Right lobe of liver (tissue), 6 donors: Measurements from ENCODE around the gene PPP1CA. TPM values are rescaled to one million over a fixed set of nuclear protein-coding genes. Genes with fewer than 3 reads are reported as not detected.

Source experiments
- ATAC-seq, 4 donors: fragments of 200-7000 bp; cut with Tn5 transposase; one replicate each; pipeline ENCODE4 v1.9.1; 2020; ENCODE audit warnings: mild to moderate bottlenecking in 4 of 4, moderate library complexity in 4 of 4
- DNase-seq, 3 donors: peaks; one replicate each; pipeline ENCODE4 v3.0.0-alpha.2; 2020
- H3K27ac ChIP-seq, 3 donors: fragments of 200-600 bp; one replicate each; pipeline ENCODE4 v1.8.0; 2022
- H3K27me3 ChIP-seq, 2 donors: fragments of 200-600 bp; one replicate each; pipeline ENCODE4 v1.8.0; 2022
- H3K36me3 ChIP-seq, 4 donors: fragments of 200-600 bp; sonication (generic) in 1 of 4; one replicate each; pipeline versions ENCODE4 v1.5.1 to v1.8.0; 2017 to 2022; ENCODE audit warnings: control low read depth in 1 of 4
- H3K4me1 ChIP-seq, 4 donors: fragments of 200-600 bp; sonication (generic) in 1 of 4; one replicate each; pipeline versions ENCODE4 v1.5.1 to v1.8.0; 2017 to 2022; ENCODE audit warnings: control low read depth in 1 of 4
- H3K4me3 ChIP-seq, 3 donors: fragments of 200-600 bp; one replicate each; pipeline ENCODE4 v1.8.0; 2022
- H3K9me3 ChIP-seq, 4 donors: fragments of 200-600 bp; sonication (generic) in 1 of 4; one replicate each; pipeline versions ENCODE4 v1.5.1 to v1.8.0; 2017 to 2022; ENCODE audit warnings: control low read depth in 1 of 4
- POLR2A ChIP-seq: fragments of 450-650 bp; IDR thresholded peaks from one replicate; pipeline ENCODE4 v1.6.1; 2017; ENCODE audit warnings: antibody characterized with exemption, mild to moderate bottlenecking
- WGBS: methylation state at CpG from one replicate; pipeline ENCODE4 v1.1.6; 2018; ENCODE audit warnings: low coverage, low lambda C conversion rate; ENCODE audit not compliant: insufficient coverage; ENCODE audit errors: missing lambda C conversion rate; 5-methylcytosine and 5-hydroxymethylcytosine counted together
- intact Hi-C, 2 donors: fragments of 100-400 bp; cut with DNase I; formaldehyde crosslinking; loops; one replicate each; pipeline versions ENCODE4 v1.11.2 to v1.14.1; 2022
- total RNA-seq, 6 experiments: library from RNA; depleted of rRNA in 2 of 6; stranded (reverse); fragments of >200 nt in 2 of 6; fragmentation: NEBNext Ultra II Directional in 3 of 6; extraction: Animal tissue kit (Norgen Biotek cat#: 25700) in 3 of 6; gene quantifications; one replicate each; pipeline versions ENCODE4 v1.1.0 to v1.2.4, GENCODE V29; 2016 to 2023
- TF ChIP-seq, protein P1 (sequence below), 4 donors: fragments of 200-600 bp in 3 of 4; fragments of 450-650 bp in 1 of 4; IDR thresholded peaks; one replicate each; pipeline versions ENCODE4 v1.5.1 to v1.8.0; 2016 to 2022; ENCODE audit warnings: antibody characterized with exemption in 4 of 4, mild to moderate bottlenecking in 2 of 4
- donor health status: DM: no; HTN: yes; CAD: no.
- donor health status: DM: no; HTN: no; CAD: no.
- donor health status: DM: no; HTN: no; CAD: no.
- donor health status: DM: no; HTN: yes; CAD: no.
- donor health status: DM: no; HTN: yes; CAD: no.

Gene PPP1CA
- total RNA-seq, 6 experiments from 2014 or later, result 64.2 to 102 (median 71.1) TPM

DNA sequence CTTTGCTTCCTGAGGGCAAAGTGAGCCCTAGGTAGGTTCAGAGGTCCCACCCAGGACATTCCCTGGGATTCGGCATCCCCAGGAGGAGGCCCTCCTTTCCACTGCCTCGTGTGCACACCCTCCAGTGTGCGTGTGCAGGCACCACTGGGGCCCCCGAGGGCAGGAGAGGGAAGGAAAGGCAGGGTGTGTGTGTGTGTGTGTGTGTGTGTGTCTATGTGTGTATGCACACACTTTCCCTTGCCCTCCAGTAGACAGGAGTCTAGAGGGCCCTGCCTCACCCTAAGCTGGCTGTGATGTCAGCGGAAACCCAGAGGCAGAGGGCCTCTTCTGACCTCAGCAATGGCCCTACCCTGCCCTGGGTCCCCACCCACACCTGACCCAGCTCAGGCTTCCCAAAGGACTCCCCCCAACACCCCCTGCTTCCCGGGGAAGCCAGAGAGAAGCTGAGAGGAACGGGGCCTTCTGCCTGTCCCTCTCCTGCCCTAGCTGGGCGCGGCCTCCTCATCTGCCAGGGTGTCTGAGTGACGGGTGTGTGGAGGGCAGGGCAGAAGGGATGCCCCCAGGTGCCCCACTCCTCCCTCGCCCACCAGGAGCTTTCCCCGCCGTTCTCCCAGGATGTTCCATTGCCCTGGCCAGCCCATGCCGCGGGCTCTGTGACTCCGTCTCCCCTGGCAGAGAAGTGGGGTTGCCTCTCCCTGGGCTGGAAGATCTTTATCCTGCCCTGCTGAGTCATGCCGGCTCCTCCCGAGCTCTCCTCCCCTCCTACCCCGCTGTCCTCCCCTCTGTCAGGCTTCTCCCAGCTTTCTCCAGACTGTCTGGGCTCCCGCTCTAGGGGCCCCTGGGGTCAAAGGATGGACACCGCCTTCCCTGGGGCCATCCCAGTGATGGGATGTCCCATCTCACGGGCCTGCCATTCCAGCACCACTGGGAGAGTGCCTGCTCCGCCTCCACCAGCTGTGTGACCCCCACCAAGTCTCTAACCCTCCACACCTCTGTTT is 22.3 kb downstream of the PPP1CA start:
- WGBS, result 80% methylated on average over 4 of the region's 23 CpGs

DNA sequence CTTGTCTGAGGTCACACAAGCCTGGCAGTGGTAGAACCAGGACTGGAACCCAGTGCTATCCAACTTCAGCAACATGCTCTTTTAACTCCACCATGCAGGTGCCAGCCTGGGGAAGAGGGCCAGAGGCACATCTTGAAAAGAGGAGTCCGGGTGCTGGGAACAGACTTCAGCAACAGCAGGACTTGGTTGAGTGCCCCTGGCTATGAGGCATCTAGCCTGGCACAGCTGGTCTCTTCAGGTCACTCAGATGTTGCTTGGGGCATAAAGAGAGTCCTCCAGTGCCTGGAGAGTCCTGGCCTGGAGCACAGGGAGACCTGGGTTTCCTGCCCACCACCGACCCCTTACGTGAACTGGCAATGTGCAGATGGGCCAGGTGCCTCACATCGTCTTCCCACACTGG is 23.1 kb downstream of the PPP1CA start:
- intact Hi-C loops, result no loop called here
- DNase-seq (no peak), ATAC-seq (no peak)
- H3K27ac ChIP-seq, result no peak overlapping the region
- no peak for TF ChIP-seq POLR2A
- TF ChIP-seq, protein P1, sequence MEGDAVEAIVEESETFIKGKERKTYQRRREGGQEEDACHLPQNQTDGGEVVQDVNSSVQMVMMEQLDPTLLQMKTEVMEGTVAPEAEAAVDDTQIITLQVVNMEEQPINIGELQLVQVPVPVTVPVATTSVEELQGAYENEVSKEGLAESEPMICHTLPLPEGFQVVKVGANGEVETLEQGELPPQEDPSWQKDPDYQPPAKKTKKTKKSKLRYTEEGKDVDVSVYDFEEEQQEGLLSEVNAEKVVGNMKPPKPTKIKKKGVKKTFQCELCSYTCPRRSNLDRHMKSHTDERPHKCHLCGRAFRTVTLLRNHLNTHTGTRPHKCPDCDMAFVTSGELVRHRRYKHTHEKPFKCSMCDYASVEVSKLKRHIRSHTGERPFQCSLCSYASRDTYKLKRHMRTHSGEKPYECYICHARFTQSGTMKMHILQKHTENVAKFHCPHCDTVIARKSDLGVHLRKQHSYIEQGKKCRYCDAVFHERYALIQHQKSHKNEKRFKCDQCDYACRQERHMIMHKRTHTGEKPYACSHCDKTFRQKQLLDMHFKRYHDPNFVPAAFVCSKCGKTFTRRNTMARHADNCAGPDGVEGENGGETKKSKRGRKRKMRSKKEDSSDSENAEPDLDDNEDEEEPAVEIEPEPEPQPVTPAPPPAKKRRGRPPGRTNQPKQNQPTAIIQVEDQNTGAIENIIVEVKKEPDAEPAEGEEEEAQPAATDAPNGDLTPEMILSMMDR (IDR thresholded peaks at IDR 0.05), result no peak
- no peak overlapping the region for H3K4me3 ChIP-seq
- WGBS, result no CpG with 5 or more reads among the region's 4 CpGs
- peaks cover 0 to 12% (median 6%) of the 10 kb centered on the region in 4 donors for H3K4me1 ChIP-seq
- no peaks in the 10 kb centered on the region for H3K27me3 ChIP-seq
- no peaks in the 10 kb centered on the region for H3K36me3 ChIP-seq
- no peaks in the 10 kb centered on the region for H3K9me3 ChIP-seq

More for the DNA sequence above, 22.3 kb downstream of the PPP1CA start:
- no peak for TF ChIP-seq POLR2A
- TF ChIP-seq, protein P1 (IDR thresholded peaks at IDR 0.05), result no peak
- Histone ChIP-seq H3K27ac (no peak overlapping the region), H3K4me1 (peaks cover 0 to 5% (median 2%) of the 10 kb centered on the region in 4 donors), H3K4me3 (no peak overlapping the region), H3K36me3 (no peaks in the 10 kb centered on the region), H3K27me3 (no peaks in the 10 kb centered on the region), H3K9me3 (no peaks in the 10 kb centered on the region)
- intact Hi-C loops, result loop anchor here (5.0 to 10.0 kb wide), 2 partner anchors 32 to 105 kb away; no protein-coding TSS in a partner anchor
- ATAC-seq (no peak), DNase-seq (no peak)

DNA sequence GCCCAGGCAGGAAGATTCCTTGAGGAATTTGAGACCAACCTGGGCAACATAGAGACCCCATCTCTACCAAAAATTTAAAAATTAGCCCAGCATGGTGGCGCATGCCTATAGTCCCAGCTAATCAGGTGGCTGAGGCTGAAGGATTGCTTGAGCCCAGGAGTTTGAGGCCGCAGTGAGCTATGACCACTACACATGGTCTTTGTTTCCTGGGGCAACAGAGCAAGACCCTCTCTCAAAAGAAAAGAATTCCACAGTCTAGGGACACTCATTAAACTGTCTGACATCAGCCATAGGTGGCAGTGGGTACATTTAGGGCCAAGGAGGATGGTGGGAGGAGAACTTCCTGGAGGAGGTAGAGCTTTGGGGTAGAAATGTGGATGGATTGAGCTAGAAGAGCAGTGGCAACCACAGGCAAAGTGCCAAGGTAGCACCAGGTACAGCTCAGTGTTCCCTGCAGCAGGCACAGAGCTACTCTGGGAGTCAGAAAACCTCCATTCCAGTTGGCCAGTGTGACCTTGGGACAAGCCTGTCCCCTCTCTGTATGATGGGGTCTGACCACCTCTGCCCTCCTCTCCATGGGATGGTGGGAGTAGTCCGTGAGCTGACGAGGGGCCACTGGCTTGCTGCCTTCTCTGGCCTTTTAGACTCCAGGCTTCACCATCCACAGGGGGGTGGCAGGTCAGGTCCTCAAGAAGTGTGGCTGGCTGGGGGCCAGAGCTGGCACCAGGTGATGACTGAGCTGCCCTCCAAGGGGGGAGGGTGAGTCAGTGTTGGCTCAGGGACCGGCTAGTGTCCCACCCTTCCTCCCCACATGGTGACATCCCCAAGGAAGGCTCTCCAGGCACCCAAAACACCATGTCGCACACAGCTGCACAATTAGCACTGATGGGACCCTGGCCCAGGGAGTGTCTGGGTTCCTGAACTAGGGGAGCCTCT is 24.5 kb downstream of the PPP1CA start:
- H3K36me3 ChIP-seq, result no peaks in the 10 kb centered on the region
- intact Hi-C loops, result no loop called here
- 94% methylated on average over 2 of the region's 6 CpGs for WGBS
- H3K4me1 ChIP-seq, result peaks cover 0 to 13% (median 6%) of the 10 kb centered on the region in 4 donors
- DNase-seq (no peak), ATAC-seq (no peak)
- H3K27ac ChIP-seq, result no peak overlapping the region
- no peak overlapping the region for H3K4me3 ChIP-seq
- TF ChIP-seq, protein P1 (IDR thresholded peaks at IDR 0.05), result no peak
- TF ChIP-seq POLR2A, result no peak
- H3K9me3 ChIP-seq, result no peaks in the 10 kb centered on the region
- no peaks in the 10 kb centered on the region for H3K27me3 ChIP-seq

DNA sequence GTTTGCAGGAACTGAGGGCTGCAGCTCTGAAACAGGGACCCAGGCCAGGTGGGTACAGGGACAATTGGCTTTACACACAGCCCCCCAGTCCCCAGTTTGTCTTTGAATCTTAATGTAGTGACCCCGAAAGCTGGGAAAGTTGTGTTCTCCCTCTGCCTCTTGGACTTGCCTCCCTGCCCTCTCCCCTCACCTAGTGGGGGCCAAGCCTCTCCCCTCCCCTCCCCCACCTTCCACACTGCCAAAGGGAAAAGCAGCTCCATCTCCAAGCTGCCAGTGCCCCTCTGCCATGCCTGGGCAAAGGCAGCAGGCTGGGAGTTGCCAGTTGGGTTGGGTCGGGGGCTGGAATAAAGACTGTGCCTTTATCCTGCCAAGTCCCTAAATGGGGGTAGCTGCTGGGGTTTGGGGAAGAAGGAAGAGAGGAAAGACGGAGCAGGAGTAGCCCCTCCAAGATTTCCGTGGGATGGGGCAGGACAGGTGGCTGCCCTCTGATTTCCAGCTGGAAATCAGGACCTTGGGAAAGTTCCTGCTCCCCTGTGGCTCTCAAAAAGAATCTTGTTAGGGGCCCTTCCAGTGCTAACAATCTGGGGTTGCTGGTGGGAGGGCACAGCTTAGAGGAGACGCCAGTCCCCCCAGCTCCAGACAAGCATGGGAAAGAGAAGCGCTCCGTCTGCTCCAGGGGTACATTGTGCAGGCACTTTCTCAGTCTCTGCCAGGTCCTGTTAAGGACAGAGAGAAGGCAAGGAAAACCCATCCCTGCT is 25.4 kb downstream of the PPP1CA start:
- DNase-seq (no peak), ATAC-seq (no peak)
- 80% methylated on average over 6 of the region's 7 CpGs for WGBS
- Histone ChIP-seq H3K4me3 (no peak overlapping the region), H3K36me3 (no peaks in the 10 kb centered on the region), H3K27me3 (no peaks in the 10 kb centered on the region), H3K4me1 (peaks cover 0 to 17% (median 6%) of the 10 kb centered on the region in 4 donors), H3K27ac (no peak overlapping the region), H3K9me3 (no peaks in the 10 kb centered on the region)
- intact Hi-C loops, result no loop called here
- no peak for TF ChIP-seq POLR2A
- TF ChIP-seq, protein P1 (IDR thresholded peaks at IDR 0.05), result no peak
